Measurements from ENCODE around the gene PTPRH. TPM values are rescaled to one million over a fixed set of nuclear protein-coding genes. Genes with fewer than 3 reads are reported as not detected.

Gene PTPRH
- total and polyA plus RNA-seq, 9 of the 15 experiments (the other 6 are each of a cell fraction or from before 2014, with no cell fraction given): 0.87 to 34.3 (median 22.7) TPM

- TF ChIP-seq ELK3 (CRISPR knock-in tag; IDR thresholded peaks at IDR 0.05): no peak
- TF ChIP-seq POLR2AphosphoS5 (IDR thresholded peaks at IDR 0.05; ENCODE audit: control insufficient read depth, insufficient read depth, low read depth, low read length): peak; percentile 52; the same call in 1 of the 2 replicates
- no peak for TF ChIP-seq HDAC3 (IDR thresholded peaks at IDR 0.05; ENCODE audit: borderline replicate concordance, partially characterized antibody)
- no peak for TF ChIP-seq PURB (CRISPR knock-in tag; IDR thresholded peaks at IDR 0.05; ENCODE audit: low read depth)
- no peak for TF ChIP-seq RFX5 (IDR thresholded peaks at IDR 0.05; ENCODE audit: low read depth, low read length)
- TF ChIP-seq NR2C1 (IDR thresholded peaks at IDR 0.05): no peak
- no peak for TF ChIP-seq NR2C1 (tag; IDR thresholded peaks at IDR 0.05)
- no peak for TF ChIP-seq KLF6 (CRISPR knock-in tag; IDR thresholded peaks at IDR 0.05; ENCODE audit: borderline replicate concordance)
- TF ChIP-seq MYBL2 (IDR thresholded peaks at IDR 0.05; ENCODE audit: low read depth): no peak
- no peak for TF ChIP-seq MYBL2 (CRISPR knock-in tag; IDR thresholded peaks at IDR 0.05; ENCODE audit: borderline replicate concordance)
- TF ChIP-seq CBFB (CRISPR knock-in tag; IDR thresholded peaks at IDR 0.05): 0 out of 2 replicates have a peak, but pooled peaks have one; percentile 85
- no peak for TF ChIP-seq ZNF512 (tag; IDR thresholded peaks at IDR 0.05)
- TF ChIP-seq CREB5 (CRISPR knock-in tag; IDR thresholded peaks at IDR 0.05): no peak
- no peak for TF ChIP-seq ZNF24 (IDR thresholded peaks at IDR 0.05)
- no peak; the same call in 1 of the 2 replicates for TF ChIP-seq SAFB (IDR thresholded peaks at IDR 0.05; ENCODE audit: borderline replicate concordance, low read depth, low read length)
- TF ChIP-seq NFE2 (IDR thresholded peaks at IDR 0.05; ENCODE audit: low read depth): no peak
- TF ChIP-seq HIVEP1 (CRISPR knock-in tag; IDR thresholded peaks at IDR 0.05): no peak
- TF ChIP-seq CCNT2 (IDR thresholded peaks at IDR 0.05; ENCODE audit: borderline replicate concordance, extremely low read depth, insufficient read length, low read depth, low read length): no peak
- no peak for TF ChIP-seq ZNF165 (CRISPR knock-in tag; IDR thresholded peaks at IDR 0.05; ENCODE audit: borderline replicate concordance)
- no peak for TF ChIP-seq NFYB (IDR thresholded peaks at IDR 0.05; ENCODE audit: extremely low read depth, insufficient read length)
- TF ChIP-seq TAL1 (IDR thresholded peaks at IDR 0.05): no peak
- TF ChIP-seq ZNF79 (CRISPR knock-in tag; IDR thresholded peaks at IDR 0.05; ENCODE audit: low read depth): no peak
- TF ChIP-seq ZBTB8A (IDR thresholded peaks at IDR 0.05; ENCODE audit: partially characterized antibody): no peak
- TF ChIP-seq CREB3 (tag; conservative IDR thresholded peaks at IDR 0.05; ENCODE audit: low read depth): 0 out of 2 replicates have a peak, but pooled peaks have one; percentile 26
- TF ChIP-seq RBFOX2 (IDR thresholded peaks at IDR 0.05; ENCODE audit: low read depth, low read length): peak; percentile 90
These were observed 34.0 kb downstream of the PTPRH start (continued) for GRCh38 chr19:55175117-55175867.

All from K562 (cell line).